ENCODE measurements around the gene ARL3. TPM values are rescaled to one million over a fixed set of nuclear protein-coding genes. Genes with fewer than 3 reads are reported as not detected.

Gene ARL3
- total and polyA plus RNA-seq, 7 donors = 2.8 to 6.5 (median 3.4) TPM

GRCh38 chr10:102633287-102633686, 80.9 kb downstream of the ARL3 start:
- 5 to 18% (median 14%) methylated on average over 6 of the region's 6 CpGs for WGBS, 3 donors
- peak overlapping the region; percentile 18 for H3K4me3 ChIP-seq
- no peaks in the 10 kb centered on the region for H3K36me3 ChIP-seq (ENCODE audit: insufficient read depth in 1 of 2, low read depth in 1 of 2)
- H3K27me3 ChIP-seq (ENCODE audit: insufficient read depth in 3 of 3, low read length in 2 of 3) = no peaks in the 10 kb centered on the region
- peak; percentile 55 to 59 for DNase-seq
- H3K4me1 ChIP-seq = peaks cover 42% of the 10 kb centered on the region
- TF ChIP-seq, protein P1, sequence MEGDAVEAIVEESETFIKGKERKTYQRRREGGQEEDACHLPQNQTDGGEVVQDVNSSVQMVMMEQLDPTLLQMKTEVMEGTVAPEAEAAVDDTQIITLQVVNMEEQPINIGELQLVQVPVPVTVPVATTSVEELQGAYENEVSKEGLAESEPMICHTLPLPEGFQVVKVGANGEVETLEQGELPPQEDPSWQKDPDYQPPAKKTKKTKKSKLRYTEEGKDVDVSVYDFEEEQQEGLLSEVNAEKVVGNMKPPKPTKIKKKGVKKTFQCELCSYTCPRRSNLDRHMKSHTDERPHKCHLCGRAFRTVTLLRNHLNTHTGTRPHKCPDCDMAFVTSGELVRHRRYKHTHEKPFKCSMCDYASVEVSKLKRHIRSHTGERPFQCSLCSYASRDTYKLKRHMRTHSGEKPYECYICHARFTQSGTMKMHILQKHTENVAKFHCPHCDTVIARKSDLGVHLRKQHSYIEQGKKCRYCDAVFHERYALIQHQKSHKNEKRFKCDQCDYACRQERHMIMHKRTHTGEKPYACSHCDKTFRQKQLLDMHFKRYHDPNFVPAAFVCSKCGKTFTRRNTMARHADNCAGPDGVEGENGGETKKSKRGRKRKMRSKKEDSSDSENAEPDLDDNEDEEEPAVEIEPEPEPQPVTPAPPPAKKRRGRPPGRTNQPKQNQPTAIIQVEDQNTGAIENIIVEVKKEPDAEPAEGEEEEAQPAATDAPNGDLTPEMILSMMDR (IDR thresholded peaks at IDR 0.05) = no peak
- ATAC-seq = peak in 3 of 4 donors; percentile 14 to 31 (median 22)
- no peaks in the 10 kb centered on the region for H3K9me3 ChIP-seq
- H3K27ac ChIP-seq = peak overlapping the region; percentile 85
- intact Hi-C loops (cut with DNase I) = no loop called here

DNA sequence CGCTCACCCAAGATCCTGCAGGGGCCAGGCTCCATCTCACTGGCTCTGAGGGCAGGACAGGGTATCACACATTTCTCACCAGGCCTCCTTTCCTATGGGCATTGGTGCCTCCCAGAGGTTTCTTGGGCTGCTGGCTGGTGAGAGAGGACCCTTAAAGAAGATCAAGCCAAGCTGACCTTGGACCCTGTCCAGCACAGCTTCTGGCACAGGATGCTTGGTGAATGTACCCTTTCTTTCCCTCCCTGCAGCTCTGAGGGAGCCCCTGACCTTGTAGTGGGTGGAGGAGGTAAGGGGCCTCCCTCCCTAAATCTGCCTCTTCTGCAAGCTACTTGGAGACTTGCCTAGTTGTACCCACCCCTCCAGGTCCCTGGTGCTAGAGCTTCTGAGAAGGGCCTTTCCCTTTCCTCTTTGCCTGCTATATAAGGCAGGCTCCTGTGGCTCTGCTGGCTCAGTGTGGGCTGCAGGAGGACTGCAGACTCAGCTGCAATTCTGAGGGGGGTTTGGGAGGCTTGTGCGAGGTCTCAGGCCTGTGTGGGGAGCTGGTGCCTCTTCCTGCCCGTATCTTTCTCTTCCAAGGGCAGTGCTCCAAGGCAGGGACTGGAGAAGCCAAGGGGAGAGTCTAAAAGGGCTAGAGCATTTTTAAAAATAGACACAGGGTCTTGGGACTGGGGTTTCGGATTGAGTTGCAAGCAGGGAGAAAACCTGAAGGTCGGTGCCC, 81.6 kb downstream of the ARL3 start:
- WGBS, 3 donors = 24 to 28% (median 26%) methylated on average over 5 of the region's 5 CpGs
- TF ChIP-seq, protein P1 (IDR thresholded peaks at IDR 0.05) = no peak
- Histone ChIP-seq H3K27me3 (ENCODE audit: insufficient read depth in 3 of 3, low read length in 2 of 3) (no peaks in the 10 kb centered on the region), H3K4me3 (peak overlapping the region; percentile 18), H3K9me3 (no peaks in the 10 kb centered on the region), H3K4me1 (peaks cover 50% of the 10 kb centered on the region), H3K36me3 (ENCODE audit: insufficient read depth in 1 of 2, low read depth in 1 of 2) (no peaks in the 10 kb centered on the region), H3K27ac (peak overlapping the region; percentile 85)
- peak; percentile 30 to 68 for DNase-seq
- intact Hi-C loops (cut with DNase I) = no loop called here
- ATAC-seq = peak; percentile 53 to 78 (median 66)

- Histone ChIP-seq H3K4me3 (no peak overlapping the region), H3K4me1 (peaks cover 58% of the 10 kb centered on the region), H3K27ac (peak overlapping the region; percentile 85), H3K9me3 (no peaks in the 10 kb centered on the region), H3K36me3 (ENCODE audit: insufficient read depth in 1 of 2, low read depth in 1 of 2) (no peaks in the 10 kb centered on the region), H3K27me3 (ENCODE audit: insufficient read depth in 3 of 3, low read length in 2 of 3) (no peaks in the 10 kb centered on the region)
- intact Hi-C loops (cut with DNase I) = no loop called here
- TF ChIP-seq, protein P1 (IDR thresholded peaks at IDR 0.05) = no peak
- DNase-seq (peak; percentile 11 to 37), ATAC-seq (no peak)
- 78 to 85% (median 82%) methylated on average over 10 of the region's 10 CpGs for WGBS, 3 donors
Observed at GRCh38 chr10:102631525-102632393, 82.4 kb downstream of the ARL3 start.

DNA sequence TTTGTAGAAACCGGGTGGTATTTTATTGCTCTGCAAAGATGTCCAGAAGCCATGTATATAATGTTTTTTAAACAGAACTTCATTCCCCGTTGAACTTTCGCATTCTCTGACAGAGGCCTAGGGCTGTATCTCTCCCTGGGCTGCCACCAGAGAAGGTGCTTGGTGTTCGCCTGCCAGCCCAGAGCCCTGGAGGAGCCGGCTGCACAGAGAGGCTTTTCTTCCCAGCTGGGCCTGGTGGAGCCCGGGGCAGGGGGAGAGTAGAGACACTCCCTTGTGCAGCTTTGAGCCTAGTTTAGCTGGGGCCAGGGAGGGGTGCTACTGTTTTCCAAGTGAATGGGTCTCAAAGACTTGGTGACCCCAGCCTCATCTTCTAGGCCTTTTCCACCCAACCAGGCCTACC, 83.5 kb downstream of the ARL3 start:
- H3K9me3 ChIP-seq = no peaks in the 10 kb centered on the region
- no peaks in the 10 kb centered on the region for H3K27me3 ChIP-seq (ENCODE audit: insufficient read depth in 3 of 3, low read length in 2 of 3)
- intact Hi-C loops (cut with DNase I) = no loop called here
- H3K36me3 ChIP-seq (ENCODE audit: insufficient read depth in 1 of 2, low read depth in 1 of 2) = no peaks in the 10 kb centered on the region
- TF ChIP-seq, protein P1 (IDR thresholded peaks at IDR 0.05) = no peak
- no peak overlapping the region for H3K4me3 ChIP-seq
- DNase-seq (peak in 1 of 2 donors; percentile 10), ATAC-seq (no peak)
- 85 to 88% (median 86%) methylated on average over 6 of the region's 6 CpGs for WGBS, 3 donors
- H3K27ac ChIP-seq = no peak overlapping the region
- peaks cover 64% of the 10 kb centered on the region for H3K4me1 ChIP-seq
